ACC112 (cell line): Measurements from ENCODE around the gene VWC2L.

ENCODE experiments used
- H2AFZ ChIP-seq: fragments of 200-600 bp; sonication (generic); one replicate; pipeline ENCODE4 v1.6.0; 2017; ENCODE audit warnings: antibody characterized with exemption, low read length; ENCODE audit not compliant: unreplicated experiment
- H3K27ac ChIP-seq: fragments of 200-600 bp; sonication (generic); 2 replicates; pipeline ENCODE4 v1.5.1; 2014; ENCODE audit warnings: low read depth, mild to moderate bottlenecking, antibody characterized with exemption, low read length, moderate library complexity
- H3K27me3 ChIP-seq: fragments of 200-600 bp; sonication (generic); 2 replicates; pipeline ENCODE4 v1.6.1; 2014; ENCODE audit warnings: mild to moderate bottlenecking, antibody characterized with exemption, low read length, moderate library complexity, mixed read lengths; ENCODE audit not compliant: insufficient read depth
- H3K36me3 ChIP-seq: fragments of 200-600 bp; sonication (generic); 2 replicates; pipeline ENCODE4 v1.6.1; 2016; ENCODE audit warnings: mild to moderate bottlenecking, antibody characterized with exemption, low read length, moderate library complexity, mixed read lengths; ENCODE audit not compliant: insufficient read depth
- H3K4me1 ChIP-seq: fragments of 200-600 bp; sonication (generic); one replicate; pipeline ENCODE4 v1.6.1; 2016; ENCODE audit warnings: low read length, mixed read lengths; ENCODE audit not compliant: insufficient read depth, unreplicated experiment, control insufficient read depth
- H3K4me3 ChIP-seq: fragments of 200-600 bp; sonication (generic); 2 replicates; pipeline ENCODE4 v1.5.1; 2014; ENCODE audit warnings: mild to moderate bottlenecking, low read depth, low read length
- H3K79me2 ChIP-seq: fragments of 200-600 bp; sonication (generic); one replicate; pipeline ENCODE4 v1.6.0; 2016; ENCODE audit warnings: low read length; ENCODE audit not compliant: control insufficient read depth, unreplicated experiment, insufficient read depth

The VWC2L gene

GRCh38 chr2:214591366-214591765 is 180.5 kb downstream of the VWC2L start:
- no peak overlapping the region for H3K27ac ChIP-seq
- H3K79me2 ChIP-seq, result no peaks in the 10 kb centered on the region
- H3K36me3 ChIP-seq, result no peaks in the 10 kb centered on the region
- no peaks in the 10 kb centered on the region for H3K27me3 ChIP-seq
- no peak overlapping the region for H3K4me3 ChIP-seq
- peaks cover 9% of the 10 kb centered on the region for H3K4me1 ChIP-seq
- no peak overlapping the region for H2AFZ ChIP-seq

GRCh38 chr2:214592011-214592410 is 181.2 kb downstream of the VWC2L start:
- Histone ChIP-seq H3K36me3 (no peaks in the 10 kb centered on the region), H3K27ac (no peak overlapping the region), H3K79me2 (no peaks in the 10 kb centered on the region), H3K4me3 (no peak overlapping the region), H2AFZ (peak overlapping the region; percentile 42), H3K27me3 (no peaks in the 10 kb centered on the region), H3K4me1 (peaks cover 9% of the 10 kb centered on the region)

- Histone ChIP-seq H3K27ac (peak overlapping the region; percentile 14; the same call in 1 of the 2 replicates), H3K36me3 (no peaks in the 10 kb centered on the region), H3K79me2 (no peaks in the 10 kb centered on the region), H3K27me3 (no peaks in the 10 kb centered on the region), H3K4me1 (peaks cover 9% of the 10 kb centered on the region), H3K4me3 (no peak overlapping the region), H2AFZ (no peak overlapping the region)
Observed at GRCh38 chr2:214593727-214594126, 182.9 kb downstream of the VWC2L start.

GRCh38 chr2:214601852-214602633 is 191.2 kb downstream of the VWC2L start:
- Histone ChIP-seq H3K4me1 (no peaks in the 10 kb centered on the region), H3K27me3 (no peaks in the 10 kb centered on the region), H3K4me3 (no peak overlapping the region)

GRCh38 chr2:214604861-214605260 is 194.0 kb downstream of the VWC2L start:
- no peaks in the 10 kb centered on the region for H3K79me2 ChIP-seq
- H2AFZ ChIP-seq, result no peak overlapping the region
- H3K4me3 ChIP-seq, result no peak overlapping the region
- 0 out of 2 replicates have a peak, but pooled peaks cover under 1% of the 10 kb centered on the region for H3K27me3 ChIP-seq
- H3K36me3 ChIP-seq, result no peaks in the 10 kb centered on the region
- no peak overlapping the region for H3K27ac ChIP-seq
- H3K4me1 ChIP-seq, result no peaks in the 10 kb centered on the region

More at GRCh38 chr2:214601852-214602633, 191.2 kb downstream of the VWC2L start:
- Histone ChIP-seq H3K36me3 (no peaks in the 10 kb centered on the region), H3K79me2 (no peaks in the 10 kb centered on the region), H3K27ac (no peak overlapping the region), H2AFZ (no peak overlapping the region)

GRCh38 chr2:214607051-214607450 is 196.2 kb downstream of the VWC2L start:
- Histone ChIP-seq H3K4me1 (no peaks in the 10 kb centered on the region), H3K36me3 (no peaks in the 10 kb centered on the region), H3K27me3 (peaks cover 5% of the 10 kb centered on the region; the same call in 1 of the 2 replicates), H3K4me3 (no peak overlapping the region), H3K27ac (no peak overlapping the region), H2AFZ (no peak overlapping the region), H3K79me2 (no peaks in the 10 kb centered on the region)

- Histone ChIP-seq H3K27me3 (peaks cover 5% of the 10 kb centered on the region; the same call in 1 of the 2 replicates), H3K4me3 (no peak overlapping the region), H3K4me1 (no peaks in the 10 kb centered on the region), H3K27ac (no peak overlapping the region), H2AFZ (no peak overlapping the region), H3K79me2 (no peaks in the 10 kb centered on the region), H3K36me3 (no peaks in the 10 kb centered on the region)
Observed at GRCh38 chr2:214611015-214611414, 200.2 kb downstream of the VWC2L start.

GRCh38 chr2:214624166-214624760 is 213.4 kb downstream of the VWC2L start:
- H3K79me2 ChIP-seq, result no peaks in the 10 kb centered on the region
- H3K27ac ChIP-seq, result no peak overlapping the region
- no peak overlapping the region for H2AFZ ChIP-seq
- H3K36me3 ChIP-seq, result no peaks in the 10 kb centered on the region
- H3K4me1 ChIP-seq, result no peaks in the 10 kb centered on the region
- no peaks in the 10 kb centered on the region for H3K27me3 ChIP-seq
- H3K4me3 ChIP-seq, result no peak overlapping the region

- Histone ChIP-seq H3K27ac (no peak overlapping the region), H3K36me3 (no peaks in the 10 kb centered on the region), H3K4me1 (no peaks in the 10 kb centered on the region), H3K4me3 (no peak overlapping the region), H3K27me3 (no peaks in the 10 kb centered on the region), H2AFZ (peak overlapping the region; percentile 79), H3K79me2 (no peaks in the 10 kb centered on the region)
Observed at GRCh38 chr2:214628091-214628490, 217.2 kb downstream of the VWC2L start.
